Endometrium (tissue), 2 donors: Measurements from ENCODE around the gene KAT5.
"Not testable (repeated sequence)": the region's sequence is repeated elsewhere in the genome, so short reads cannot be mapped to it uniquely, and the experiment has no call there.

Experiments used
- FAIRE-seq: peaks from 2 replicates; lab custom pipeline; 2012; peaks lifted over from hg19 to GRCh38; lab: Jason Lieb, UNC
- donor health status: control.
- donor health status: control.

Gene KAT5

DNA sequence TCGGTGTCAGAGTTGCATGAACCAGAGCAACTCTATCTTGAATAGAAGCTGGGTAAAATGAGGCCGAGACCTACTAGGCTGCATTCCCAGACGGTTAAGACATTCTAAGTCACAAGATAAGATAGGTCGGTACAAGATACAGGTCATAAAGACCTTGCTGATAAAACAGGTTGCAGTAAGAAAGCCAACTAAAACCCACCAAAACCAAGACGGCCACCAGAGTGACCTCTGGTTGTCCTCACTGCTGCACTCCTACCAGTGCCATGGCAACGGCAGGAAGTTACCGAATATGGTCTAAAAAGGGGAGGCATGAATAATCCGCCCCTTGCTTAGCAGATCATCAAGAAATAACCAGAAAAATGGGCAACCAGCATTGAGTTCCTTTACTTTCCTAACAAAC, 2.4 kb upstream of the KAT5 start:
- FAIRE-seq = no peak

DNA sequence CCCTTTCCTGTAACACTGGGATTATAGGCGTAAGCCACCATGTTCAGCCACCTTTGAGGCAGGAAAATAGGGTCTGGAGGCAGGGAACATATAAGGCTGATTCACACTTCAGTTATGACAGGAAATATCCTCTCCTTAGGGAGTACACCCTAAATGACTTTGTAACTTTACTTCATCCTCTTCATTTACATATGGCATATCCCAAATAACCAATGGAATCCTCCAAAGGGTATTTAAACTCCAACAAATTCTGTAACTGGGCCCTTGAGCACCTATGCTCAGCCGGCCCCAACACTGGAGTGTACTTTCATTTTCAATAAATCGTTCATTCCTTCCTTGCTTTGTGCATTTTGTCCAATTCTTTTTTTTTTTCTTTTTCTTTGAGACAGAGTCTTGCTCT, 1.6 kb upstream of the KAT5 start:
- FAIRE-seq = no peak

DNA sequence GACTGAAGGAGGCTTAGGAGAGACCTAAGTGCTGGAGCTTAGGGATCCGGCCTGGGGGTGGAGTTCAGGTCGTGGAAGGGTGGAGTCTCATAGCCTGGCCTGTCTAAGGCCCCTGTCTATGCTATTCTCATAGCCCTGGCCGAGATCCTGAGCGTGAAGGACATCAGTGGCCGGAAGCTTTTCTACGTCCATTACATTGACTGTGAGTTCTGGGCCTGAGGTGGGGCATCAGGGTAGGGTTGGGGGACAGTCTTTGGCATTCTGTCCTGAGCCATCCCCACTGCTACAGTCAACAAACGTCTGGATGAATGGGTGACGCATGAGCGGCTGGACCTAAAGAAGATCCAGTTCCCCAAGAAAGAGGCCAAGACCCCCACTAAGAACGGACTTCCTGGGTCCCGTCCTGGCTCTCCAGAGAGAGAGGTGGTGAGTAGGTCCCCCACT, 603 bp downstream of the KAT5 start:
- FAIRE-seq = no peak

DNA sequence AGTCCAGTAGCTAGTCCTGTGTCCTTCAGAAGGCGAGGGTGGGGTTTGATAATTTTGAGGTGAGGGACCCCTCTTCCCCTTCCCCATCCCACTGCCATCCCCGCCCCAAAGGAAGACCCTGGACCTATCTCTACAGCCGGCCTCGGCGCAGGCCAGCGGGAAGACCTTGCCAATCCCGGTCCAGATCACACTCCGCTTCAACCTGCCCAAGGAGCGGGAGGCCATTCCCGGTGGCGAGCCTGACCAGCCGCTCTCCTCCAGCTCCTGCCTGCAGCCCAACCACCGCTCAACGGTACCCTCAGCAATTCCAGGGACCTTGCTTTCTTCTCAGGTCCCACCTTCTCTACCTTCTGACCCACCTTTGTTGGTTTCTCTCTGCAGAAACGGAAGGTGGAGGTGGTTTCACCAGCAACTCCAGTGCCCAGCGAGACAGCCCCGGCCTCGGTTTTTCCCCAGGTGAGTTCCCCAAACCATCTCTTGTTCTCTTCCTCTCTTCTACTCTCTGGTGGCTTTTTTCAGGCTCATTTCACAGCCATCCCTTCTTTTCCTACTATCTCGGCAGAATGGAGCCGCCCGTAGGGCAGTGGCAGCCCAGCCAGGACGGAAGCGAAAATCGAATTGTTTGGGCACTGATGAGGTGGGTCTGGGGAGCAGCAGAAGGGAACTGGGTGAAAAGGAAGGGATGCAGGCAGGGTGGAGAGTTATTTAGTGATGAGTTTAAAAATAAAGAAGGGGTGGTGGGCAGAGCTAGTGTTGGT, 1.3 kb downstream of the KAT5 start:
- FAIRE-seq = no peak

DNA sequence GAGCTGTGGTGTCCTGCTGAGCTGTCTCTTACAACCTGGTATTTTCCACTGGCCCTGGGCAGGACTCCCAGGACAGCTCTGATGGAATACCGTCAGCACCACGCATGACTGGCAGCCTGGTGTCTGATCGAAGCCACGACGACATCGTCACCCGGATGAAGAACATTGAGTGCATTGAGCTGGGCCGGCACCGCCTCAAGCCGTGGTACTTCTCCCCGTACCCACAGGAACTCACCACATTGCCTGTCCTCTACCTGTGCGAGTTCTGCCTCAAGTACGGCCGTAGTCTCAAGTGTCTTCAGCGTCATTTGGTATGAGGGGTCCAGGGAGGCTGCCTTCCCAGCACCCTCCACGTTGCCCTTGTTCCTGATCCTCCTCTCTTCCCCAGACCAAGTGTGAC, 2.4 kb downstream of the KAT5 start:
- no peak for FAIRE-seq

DNA sequence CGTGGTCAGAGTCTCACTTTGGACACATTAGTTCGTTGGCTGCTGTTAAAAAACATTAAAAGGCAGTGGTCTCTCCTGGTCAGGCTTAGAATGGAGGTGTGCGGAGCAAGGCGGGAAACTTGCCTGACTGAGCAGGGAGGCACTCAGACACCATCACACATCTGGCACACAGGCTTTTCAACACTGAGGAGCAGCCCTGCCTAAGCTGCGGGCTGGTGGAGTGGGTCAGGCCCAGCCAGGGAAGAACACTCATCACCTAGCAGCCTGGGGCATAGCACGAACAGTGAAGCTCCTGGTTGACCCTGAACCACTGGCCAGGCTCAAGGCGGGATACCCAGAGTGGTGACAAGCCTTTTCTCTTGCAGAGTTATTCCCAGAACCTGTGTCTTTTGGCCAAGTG, 4.2 kb downstream of the KAT5 start:
- no peak for FAIRE-seq

DNA sequence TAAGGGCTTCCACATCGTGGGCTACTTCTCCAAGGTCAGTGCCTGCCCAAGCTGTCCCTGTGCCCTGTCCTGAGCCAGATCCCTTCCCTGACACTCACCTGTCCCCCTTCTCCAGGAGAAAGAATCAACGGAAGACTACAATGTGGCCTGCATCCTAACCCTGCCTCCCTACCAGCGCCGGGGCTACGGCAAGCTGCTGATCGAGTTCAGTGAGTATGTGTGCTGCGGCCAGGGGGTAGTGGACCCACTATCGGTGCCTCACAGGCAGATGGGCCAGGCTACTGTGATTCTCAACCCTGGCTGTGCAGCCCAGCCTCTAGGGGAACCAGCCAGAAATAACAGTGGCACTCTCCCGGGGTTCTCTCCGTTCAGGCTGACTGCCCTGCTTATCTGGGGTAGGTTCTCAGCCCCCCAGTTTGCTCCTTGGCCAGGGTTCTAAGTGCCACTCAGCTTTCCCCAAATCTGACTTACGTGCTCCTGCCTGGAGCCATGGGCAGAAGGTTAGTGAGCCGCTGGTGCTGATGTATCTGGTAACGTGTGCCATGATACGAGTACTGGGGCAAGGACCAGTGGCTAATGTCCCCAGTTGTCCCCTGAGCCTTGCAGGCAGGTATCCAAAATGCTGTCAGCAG, 4.8 kb downstream of the KAT5 start:
- FAIRE-seq = no peak

DNA sequence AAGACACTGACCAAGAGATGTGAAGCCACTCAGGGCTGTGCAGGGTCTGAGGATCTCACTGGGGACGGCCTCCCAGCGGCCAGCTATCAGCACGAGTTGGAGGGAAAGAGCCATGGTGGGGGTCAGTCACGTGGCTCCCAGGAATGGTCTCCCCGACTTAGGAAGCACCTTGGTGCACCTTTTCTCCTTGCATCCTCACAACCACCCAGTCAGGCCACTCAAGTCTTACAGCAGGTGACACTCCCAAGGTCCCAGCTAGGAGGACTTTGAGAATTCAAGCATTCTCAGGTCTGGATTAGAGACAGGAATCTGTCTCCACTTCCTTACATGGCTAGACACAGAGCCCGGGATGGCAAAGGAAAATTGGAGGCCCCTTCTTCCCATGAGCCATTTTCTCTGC, 5.9 kb downstream of the KAT5 start:
- FAIRE-seq = no peak

DNA sequence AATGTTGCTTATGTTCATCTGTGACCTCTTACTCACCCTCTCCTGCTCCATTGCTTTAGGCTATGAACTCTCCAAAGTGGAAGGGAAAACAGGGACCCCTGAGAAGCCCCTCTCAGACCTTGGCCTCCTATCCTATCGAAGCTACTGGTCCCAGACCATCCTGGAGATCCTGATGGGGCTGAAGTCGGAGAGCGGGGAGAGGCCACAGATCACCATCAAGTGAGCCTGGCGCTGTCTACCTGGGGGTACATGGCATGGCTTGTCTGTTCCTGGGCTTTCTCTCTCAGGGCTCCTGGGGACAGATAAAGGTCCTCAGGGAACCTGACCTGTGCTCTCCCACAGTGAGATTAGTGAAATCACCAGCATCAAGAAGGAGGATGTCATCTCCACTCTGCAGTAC, 6.5 kb downstream of the KAT5 start:
- FAIRE-seq = no peak

DNA sequence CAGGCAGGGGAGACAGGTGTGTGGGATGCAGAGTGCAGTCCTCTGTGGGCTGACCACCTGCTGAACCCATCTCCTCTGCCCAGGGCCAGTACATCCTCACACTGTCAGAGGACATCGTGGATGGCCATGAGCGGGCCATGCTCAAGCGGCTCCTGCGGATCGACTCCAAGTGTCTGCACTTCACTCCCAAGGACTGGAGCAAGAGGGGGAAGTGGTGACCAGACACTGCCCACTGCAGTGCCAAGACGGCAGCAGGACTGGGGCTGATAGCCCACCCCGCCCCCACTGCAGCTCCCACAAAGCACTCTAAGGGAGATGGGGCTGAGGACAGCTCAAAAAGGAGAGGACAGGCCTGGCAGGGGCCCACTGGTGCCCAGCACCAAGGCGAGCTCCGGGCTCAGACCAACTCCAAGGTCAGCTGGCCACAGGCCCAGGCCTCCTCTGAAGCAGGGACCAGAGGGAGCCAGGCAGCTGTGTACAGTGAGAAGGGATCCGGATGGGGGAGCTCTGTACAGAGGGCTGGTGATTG, 7.0 kb downstream of the KAT5 start:
- FAIRE-seq = no peak

DNA sequence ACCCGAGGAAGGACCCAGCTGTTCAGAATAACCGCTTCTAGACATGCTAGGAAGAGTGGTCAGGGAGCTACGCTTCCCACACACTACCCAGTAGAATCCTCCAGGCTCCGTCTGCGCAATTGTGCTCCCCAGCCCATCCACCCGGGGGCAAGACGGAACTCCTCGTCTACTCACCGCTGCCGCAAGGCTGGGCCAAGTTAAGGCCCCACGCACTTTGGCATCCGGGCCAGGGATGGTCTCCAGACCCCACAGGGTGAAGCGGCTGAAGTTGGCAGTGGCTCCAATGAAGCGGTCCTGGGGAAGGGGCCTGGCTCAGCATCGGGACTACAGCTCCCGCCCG, 7.8 kb downstream of the KAT5 start:
- no peak for FAIRE-seq

DNA sequence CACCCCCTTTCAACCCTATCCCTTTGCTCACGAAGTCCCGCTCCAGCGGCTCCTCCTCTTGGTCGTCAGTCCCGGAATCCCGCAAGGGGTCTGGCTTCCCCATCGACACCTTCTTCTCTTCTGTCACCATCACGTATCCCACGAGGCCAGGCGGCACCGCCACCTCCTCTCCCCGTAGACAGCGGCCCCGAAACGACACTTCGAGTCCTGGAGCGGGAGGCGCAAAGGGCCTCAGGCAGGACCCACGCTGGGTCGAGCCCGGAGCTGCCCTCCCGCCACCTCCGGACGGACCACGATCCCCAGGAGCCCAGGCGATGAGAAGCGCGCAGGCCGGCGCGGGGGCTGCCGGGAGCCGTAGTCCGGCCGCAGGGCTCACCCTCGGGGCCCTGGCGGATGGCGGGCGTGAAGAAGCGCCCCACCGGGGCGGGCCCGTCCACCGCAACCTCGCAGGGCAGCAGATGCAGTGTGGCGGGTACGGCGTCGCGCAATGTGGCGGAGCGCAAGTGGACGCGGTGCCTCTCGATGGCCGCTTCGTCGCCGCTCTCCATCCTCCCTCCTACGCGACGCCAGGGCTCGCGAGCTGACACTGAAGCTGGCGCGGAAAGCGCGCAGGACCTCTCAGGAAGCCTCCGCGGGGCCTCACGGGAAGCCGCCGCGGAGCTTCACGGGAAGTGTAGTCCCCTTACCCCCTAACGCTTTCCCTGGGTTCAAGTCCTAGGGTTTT, 8.3 kb downstream of the KAT5 start, which contains the start of gene RNASEH2C:
Gene RNASEH2C (minus strand): TSS at position 588 of the 724 bp plus-strand sequence. CDS start 40 bp downstream, at position 548.
- no peak for FAIRE-seq

DNA sequence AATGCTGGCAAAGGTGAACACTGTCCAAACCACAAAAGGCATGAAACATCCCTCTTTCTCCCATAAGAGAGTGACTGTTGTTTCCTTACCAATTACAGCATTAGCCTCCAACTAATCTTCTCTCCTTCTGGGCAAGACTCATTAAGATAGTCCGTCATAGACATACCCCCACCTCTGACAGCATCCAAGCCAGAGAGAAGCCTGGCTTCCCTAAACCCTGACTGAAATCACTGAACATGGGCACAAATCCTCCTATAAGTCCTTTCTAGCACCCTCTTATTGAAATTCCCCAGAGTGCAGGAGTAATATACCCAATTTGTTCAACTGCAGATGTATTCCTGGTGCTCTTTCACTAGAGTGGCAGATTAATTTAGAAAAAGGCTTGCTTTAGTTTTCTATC, 10.2 kb downstream of the KAT5 start:
- FAIRE-seq = no peak

DNA sequence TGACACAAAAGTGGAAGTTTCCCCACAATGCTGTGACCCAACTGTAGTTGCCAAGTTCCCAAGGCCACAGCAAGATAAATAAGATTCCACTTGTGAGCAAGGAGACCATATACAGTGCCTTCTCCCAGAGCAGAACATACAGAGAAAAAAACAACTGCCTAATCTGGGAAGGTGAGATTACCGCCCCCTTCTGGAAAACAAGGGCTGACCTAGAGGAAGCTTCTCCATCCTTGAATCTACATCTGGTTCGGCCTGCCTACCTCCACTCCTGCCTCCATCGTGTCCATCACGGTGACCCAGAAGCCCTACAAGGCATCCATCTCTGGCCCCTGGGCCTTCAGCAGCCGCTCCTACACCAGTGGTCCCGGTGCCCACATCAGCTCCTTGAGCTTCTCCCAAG, 14.6 kb downstream of the KAT5 start:
- no peak for FAIRE-seq

DNA sequence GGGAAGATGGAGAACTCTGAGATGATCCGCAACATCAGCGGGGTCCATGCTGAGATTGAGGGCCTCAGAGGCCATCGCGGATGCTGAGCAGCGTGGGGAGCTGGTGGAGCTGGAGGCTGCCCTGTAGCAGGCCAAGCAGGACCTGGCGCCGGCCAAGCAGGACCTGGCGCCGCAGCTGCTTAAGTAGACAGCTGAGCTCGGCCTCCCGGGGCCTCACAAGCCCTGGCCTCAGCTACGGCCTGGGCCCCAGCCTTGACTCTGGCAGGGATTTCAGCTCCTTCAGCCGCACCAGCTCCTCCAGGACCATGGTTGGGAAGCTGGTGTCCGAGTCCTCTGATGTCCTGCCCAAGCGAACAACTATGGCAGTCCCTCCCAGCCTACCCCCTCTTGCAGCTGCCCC, 15.8 kb downstream of the KAT5 start:
- FAIRE-seq = no peak

DNA sequence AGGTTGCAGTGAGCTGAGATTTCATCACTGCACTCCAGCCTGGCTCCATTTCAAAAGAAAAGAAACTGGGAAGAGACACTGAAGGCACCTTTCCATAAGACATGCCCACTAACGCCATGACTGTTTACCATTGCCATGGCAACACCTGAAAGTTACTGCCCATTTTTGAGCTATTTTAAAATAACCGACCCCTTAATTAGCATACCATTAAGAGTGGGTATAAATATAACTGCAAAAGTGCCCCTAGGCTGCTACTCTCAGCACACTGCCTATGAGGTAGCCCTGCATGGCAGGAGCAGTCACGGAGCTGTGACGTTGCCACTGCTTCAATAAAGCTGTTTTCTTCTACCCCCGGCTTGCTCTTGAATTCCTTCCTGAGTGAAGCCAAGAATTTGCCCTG, 18.4 kb downstream of the KAT5 start:
- no peak for FAIRE-seq

DNA sequence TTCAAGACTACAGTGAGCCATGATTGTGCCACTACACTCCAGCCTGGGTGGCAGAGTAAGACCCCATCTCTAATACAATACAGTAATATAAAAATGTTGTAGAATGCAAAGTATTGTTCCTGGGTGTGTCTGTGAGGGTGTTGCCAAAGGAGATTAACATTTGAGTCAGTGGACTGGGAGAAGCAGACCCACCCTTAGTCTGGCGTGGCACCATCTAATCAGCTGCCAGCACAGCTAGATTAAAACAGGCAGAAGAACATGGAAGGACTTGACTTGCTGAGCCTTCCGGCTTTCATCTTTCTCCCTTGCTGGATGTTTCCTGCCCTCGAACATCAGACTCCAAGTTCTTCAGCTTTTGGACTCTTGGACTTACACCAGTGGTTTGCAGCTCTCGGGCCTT, 23.1 kb downstream of the KAT5 start:
- FAIRE-seq = not testable (repeated sequence)

DNA sequence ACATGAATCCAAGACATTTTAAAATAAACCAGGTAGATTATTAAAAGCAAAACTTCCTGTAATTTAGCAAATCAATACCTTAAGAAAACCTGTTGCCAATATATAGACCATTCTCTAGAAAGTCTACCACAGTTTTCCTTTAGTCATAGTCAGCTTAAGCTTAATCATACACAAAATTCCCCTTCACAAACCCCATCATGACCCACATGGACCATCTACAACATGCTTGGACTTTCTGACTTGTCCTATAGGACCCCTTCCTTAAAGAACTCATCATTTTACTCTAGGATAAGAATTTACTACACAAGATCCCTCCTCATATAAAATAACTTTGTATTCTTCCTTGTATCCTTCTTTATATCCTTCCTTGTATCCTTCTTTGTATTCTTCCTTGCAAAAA, 24.8 kb downstream of the KAT5 start:
- FAIRE-seq = no peak

DNA sequence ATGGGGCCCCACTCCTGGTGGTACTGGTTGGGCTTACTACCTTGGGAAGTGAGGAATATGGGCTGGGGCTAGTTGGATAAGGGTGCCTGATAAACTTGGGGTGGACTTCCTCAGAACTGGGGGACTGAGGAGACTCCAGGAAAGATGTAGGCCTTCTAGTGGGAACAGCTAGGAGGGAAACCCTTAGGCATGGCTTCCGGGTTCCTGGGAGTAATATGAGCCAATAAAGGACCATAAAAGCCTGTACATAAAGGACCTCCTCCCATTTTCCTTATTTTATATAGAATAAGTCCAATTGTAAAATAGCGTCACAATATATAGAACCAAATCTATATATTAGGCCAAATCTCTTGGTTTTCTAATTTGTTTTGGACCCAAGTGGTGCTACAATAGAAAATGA, 27.0 kb downstream of the KAT5 start:
- FAIRE-seq = no peak

DNA sequence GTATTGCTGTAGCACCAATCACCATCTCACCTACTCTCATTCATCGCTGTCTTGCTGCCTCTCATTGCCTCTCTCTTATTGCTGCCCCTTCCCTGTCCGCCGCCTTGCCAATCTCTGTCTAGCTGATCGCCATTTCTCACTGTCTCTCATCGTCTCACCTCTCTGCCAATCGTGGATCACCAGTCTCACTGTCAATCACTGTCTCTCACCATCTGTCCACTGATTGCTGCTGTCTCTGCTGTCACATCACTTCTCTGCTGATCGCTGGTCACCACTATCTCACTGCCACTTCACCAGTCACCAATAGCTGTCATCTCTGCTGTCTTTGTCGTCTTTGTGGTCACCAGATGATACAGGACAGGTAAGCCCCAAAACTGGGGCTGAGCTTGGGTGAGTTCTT, 29.1 kb downstream of the KAT5 start:
- FAIRE-seq = no peak

DNA sequence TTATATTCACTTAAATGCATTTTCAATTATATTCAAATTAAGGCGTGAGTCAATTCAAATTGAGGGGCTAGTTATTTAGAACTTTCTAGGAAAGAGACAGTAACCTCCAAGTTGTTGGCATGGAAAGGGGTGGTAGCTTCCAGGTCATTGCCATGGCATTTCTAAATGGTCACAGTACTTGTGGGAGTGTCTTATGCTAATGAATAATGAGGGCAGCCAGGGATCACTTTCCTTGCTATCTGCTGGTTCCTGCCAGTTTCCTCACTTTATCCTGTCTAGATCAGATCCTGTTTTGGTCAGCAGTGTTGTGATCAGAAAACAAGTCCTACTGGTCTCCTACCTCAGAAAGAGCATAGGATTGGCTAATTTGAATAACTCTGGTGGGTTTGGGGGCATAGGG, 30.3 kb downstream of the KAT5 start:
- no peak for FAIRE-seq

DNA sequence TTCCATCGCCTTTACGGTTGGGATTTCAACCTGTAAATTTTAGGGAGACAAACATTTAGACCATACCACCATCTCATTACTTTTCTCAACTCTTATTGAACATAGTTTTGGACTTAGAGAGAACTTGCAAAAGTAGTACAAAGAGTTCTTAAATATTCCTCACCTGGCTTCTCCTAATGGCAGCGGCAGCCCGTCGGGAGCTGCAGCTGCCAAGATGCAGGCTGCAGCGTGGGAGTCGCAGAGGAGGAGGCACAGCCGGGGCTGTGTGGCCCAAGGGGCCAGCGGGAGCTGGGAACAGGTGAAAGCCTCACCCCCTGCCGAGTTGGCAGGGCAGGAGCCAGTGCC, 31.6 kb downstream of the KAT5 start:
- FAIRE-seq = no peak

DNA sequence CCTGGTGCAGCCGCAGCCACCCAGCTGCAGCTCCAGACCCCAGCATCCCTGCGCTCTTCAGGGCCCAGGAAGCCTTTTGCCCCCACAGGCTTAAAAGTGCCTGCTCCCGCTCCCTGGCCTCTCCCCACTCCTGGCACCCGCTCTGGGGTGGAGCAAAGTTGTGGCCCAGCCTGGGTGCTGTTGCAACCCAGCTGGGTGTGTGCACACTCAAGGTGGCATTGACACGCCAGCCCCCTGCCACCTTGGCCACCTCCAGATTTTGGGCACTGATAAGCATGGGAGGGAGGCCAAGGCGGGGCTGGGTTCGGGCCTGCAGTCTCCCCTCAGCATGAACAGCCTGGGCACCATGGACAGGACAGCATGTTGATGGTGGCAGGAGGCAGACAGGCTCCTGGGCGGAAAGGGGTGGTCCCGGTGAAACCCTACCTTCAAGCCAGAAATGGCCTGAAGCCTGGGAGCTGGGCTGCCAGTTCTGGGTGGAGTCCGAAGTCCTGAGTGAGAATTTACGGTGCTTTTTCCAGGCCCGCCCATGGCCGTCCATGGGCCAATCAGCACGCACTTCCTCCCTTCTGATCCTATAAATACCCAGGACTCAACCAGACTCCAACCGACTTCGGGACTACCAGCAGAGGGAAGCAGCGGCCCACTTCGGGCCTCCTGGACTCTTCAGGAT, 32.1 kb downstream of the KAT5 start:
- FAIRE-seq = no peak
